ENCODE results near the gene ADAD1.

GRCh38 chr4:122379239-122379638, 428 bp downstream of the ADAD1 start:
- TF ChIP-seq CTCF (IDR thresholded peaks at IDR 0.05) (no peak), POLR2A (IDR thresholded peaks at IDR 0.05) (no peak)
